DND-41 (cell line): Measurements from ENCODE around the gene WDR73.

Experiments
- EZH2 ChIP-seq: IDR thresholded peaks from 3 replicates; pipeline ENCODE4 v1.6.1; 2012; ENCODE audit warnings: borderline replicate concordance, low read depth, mild to moderate bottlenecking, moderate library complexity, low read length, inconsistent platforms; ENCODE audit not compliant: severe bottlenecking
- TF ChIP-seq, protein P1 (sequence below): IDR thresholded peaks from 2 replicates; pipeline ENCODE4 v1.5.1; 2012; ENCODE audit warnings: borderline replicate concordance, low read length, moderate library complexity, mild to moderate bottlenecking; ENCODE audit not compliant: poor library complexity, severe bottlenecking; ENCODE audit errors: extremely low read depth

DNA sequence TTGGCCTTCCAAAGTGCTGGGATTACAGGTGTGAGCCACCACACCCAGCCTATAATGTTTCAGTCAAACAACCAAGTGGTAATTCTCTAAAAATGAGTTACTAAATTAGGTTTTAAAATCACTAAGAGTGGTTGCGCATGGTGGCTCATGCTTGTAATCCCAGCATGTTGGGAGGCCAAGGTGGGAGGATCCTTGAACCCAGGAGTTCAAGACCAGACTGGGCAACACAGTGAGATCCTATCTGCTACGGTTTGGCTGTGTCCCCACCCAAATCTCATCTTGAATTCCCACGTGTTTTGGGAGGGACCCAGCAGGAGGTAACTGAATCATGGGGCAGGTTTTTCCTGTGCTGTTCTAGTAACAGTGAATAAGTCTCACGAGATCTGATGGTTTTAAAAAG lies 35.8 kb upstream of the WDR73 start:
- no peak for TF ChIP-seq EZH2
- TF ChIP-seq, protein P1, sequence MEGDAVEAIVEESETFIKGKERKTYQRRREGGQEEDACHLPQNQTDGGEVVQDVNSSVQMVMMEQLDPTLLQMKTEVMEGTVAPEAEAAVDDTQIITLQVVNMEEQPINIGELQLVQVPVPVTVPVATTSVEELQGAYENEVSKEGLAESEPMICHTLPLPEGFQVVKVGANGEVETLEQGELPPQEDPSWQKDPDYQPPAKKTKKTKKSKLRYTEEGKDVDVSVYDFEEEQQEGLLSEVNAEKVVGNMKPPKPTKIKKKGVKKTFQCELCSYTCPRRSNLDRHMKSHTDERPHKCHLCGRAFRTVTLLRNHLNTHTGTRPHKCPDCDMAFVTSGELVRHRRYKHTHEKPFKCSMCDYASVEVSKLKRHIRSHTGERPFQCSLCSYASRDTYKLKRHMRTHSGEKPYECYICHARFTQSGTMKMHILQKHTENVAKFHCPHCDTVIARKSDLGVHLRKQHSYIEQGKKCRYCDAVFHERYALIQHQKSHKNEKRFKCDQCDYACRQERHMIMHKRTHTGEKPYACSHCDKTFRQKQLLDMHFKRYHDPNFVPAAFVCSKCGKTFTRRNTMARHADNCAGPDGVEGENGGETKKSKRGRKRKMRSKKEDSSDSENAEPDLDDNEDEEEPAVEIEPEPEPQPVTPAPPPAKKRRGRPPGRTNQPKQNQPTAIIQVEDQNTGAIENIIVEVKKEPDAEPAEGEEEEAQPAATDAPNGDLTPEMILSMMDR: no peak
